Dermis microvascular lymphatic vessel endothelial cell (primary cell): ENCODE data around the gene PDLIM7. TPM values are rescaled to one million over a fixed set of nuclear protein-coding genes. Genes with fewer than 3 reads are reported as not detected.
"Not testable (repeated sequence)": the region's sequence is repeated elsewhere in the genome, so short reads cannot be mapped to it uniquely, and the experiment has no call there.

Experiments
- DNase-seq, 2 donors: peaks; one replicate each; pipeline versions ENCODE4 v3.0.0 to v3.0.0-alpha.2; 2010; ENCODE audit warnings: low read depth in 2 of 2
- total RNA-seq: library from RNA; depleted of rRNA; stranded (reverse); fragments of >200 nt; gene quantifications from 2 replicates; pipeline ENCODE4 v1.2.1, GENCODE V29; 2014

Gene PDLIM7
- 31.5 and 53.2 TPM in 2 replicates for total RNA-seq

DNA sequence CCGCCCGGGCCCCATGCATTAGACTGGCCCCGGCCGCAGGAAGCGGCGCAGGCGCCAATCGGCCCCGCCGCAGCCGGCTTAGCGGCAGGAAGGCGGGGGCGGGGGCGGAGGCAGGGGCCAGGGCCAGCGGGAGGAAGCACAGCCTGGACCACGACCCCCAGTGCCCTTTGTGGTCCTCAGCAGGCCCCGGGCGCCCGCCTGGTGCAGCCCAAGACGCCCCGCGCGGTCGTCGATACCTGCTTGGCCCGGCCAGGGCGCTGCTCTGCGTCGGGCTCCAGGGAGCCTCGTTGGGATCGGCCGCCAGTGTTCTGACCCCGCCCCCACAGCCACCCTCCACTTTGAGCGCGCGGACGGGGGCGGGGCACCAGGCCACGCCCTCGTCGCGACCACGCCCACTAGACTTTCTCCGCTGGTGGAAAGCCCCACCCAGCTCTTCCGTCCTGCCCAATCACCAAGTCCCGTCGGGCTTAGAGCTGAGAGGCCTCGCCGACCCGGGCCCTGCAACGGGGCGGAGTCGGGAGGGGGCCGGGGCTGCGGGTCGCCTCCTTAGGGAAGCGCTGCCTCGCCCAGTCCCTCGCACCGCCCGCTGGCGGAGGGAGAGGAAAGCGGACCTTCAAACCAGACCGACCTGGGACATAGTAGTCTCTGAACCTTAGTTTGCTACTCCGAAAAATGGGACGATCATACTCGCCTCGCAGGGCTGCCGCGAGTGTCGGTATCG, at the start of gene PDLIM7:
Gene PDLIM7, minus strand, starts transcription at position 313 of the 721 bp plus-strand sequence. CDS start 1,092 bp downstream, outside the sequence.
- peak; percentile 91 to 97 for DNase-seq

DNA sequence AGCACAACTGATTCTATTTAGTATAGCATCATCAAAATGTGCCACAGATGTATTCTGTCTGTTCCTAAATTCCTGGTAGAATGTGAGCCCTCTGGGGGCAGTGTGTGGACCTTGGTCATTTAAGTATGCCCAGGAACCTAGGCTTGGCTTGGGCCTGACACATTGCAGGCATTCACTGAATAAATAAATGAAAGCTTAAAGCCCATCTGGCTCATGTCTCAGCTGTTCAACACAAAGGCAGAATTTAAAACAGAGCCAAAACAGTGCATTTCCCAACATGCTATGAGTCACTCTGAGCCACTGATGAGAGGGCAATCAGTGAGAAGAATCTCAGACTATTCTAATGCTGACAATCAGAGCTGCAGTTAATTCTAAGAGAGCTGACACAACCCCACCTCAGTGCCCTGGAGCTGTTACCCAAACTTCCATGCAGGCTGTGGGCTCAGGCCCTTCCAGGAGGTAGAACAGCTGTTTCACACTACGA, 48.9 kb upstream of the PDLIM7 start:
- peak; percentile 68 to 90 for DNase-seq

- no peak for DNase-seq
Observed at GRCh38 chr5:177545487-177546257, 48.3 kb upstream of the PDLIM7 start.

GRCh38 chr5:177542816-177543465, 45.5 kb upstream of the PDLIM7 start:
- DNase-seq: no peak

- DNase-seq: no peak
Observed at GRCh38 chr5:177540438-177540837, 43.0 kb upstream of the PDLIM7 start.

- DNase-seq: no peak
Observed at GRCh38 chr5:177539411-177539810, 42.0 kb upstream of the PDLIM7 start.

GRCh38 chr5:177538876-177539275, 41.5 kb upstream of the PDLIM7 start:
- DNase-seq: no peak

- DNase-seq: peak; percentile 23 to 83
Observed at GRCh38 chr5:177537389-177538361, 40.3 kb upstream of the PDLIM7 start.

- no peak for DNase-seq
Observed at GRCh38 chr5:177536386-177536785, 39.0 kb upstream of the PDLIM7 start.

GRCh38 chr5:177535125-177535524, 37.7 kb upstream of the PDLIM7 start:
- no peak for DNase-seq

- not testable (repeated sequence) for DNase-seq
Observed at GRCh38 chr5:177534433-177534832, 37.0 kb upstream of the PDLIM7 start.

GRCh38 chr5:177531209-177531940, 34.0 kb upstream of the PDLIM7 start:
- DNase-seq: no peak

GRCh38 chr5:177530638-177531037, 33.2 kb upstream of the PDLIM7 start:
- DNase-seq: no peak

DNA sequence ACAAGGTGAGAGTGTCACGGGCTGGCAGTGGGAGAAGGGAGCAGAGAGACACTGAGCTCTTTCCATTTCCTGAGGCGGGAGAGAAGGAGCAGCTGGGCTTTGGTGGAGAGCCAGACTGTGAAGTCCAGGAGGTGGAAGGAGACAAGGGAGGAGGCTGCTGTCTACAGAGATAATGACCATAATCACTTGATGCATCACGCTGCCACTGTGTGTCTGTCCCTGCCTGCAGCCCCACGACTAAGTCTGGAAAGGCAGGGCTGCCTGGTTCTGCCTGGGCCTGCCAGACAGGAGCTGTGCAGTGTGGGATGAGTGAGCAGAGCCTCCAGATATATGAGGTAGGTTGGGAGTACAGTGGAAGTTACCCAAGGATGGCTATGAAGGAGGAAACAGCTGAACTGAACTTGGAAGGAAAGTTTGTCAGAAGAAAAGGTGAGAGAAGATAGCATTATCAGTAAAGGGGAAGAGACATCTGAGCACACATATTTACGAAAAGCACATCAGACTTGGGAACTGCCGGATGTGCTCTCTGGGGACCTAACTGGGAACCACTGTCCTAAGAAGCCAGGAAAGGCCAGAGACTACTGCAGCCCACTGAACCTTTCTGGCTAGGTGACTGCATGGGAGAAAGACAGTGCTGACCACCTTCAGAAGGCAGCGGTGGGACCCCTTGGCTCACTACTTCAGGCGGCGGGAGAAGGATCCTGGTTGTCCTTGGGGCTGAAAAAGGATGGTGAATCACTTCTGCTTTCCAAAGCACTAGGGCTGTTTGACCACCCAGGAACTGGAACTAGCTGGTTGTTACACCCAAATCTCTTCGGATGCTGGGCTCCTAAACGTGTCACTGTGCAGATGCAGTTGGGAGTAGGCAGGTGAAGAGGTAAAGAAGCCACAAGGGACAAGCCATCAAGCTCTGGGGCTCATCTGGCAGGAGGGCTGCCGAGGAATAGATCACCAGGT, 32.1 kb upstream of the PDLIM7 start:
- no peak for DNase-seq

DNA sequence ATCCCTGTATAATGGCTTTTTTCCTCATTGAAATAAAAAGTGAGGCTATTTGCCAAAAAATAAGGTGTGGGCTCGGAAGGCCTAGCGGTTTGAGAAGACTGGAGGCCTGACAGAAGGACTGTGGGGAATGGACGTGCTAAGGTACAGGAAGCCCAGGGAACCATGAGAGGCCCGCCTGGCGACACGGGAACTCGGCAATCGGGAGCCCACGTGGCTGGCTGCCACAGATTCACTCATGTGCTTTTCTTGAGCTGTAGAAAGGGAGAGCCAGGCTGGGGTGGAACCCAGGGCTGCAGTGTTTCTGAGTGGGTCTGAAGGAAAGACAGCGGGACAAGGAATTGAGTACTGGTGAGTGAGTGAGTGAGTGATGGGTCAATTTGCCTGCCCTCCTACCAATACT, 31.2 kb upstream of the PDLIM7 start:
- DNase-seq: no peak

DNA sequence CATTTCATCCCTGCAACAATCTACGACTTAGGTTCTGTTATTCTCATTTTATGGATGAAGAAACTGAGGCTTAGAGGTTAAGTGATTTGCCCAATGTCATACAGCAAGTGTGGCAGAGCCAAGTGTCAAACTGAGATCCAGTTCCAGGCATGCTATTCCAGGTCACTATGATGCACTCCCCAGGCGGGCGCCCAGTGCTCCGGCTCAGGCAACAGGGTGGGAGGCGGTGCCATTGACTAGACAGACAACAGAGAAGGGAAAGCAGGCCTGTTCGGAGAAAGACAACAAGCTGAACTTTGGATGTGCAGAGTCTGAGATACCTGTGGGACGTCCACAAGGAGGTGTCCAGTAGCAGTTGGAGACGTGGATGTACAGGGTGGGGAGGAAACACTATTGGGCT, 30.2 kb upstream of the PDLIM7 start:
- DNase-seq: no peak

GRCh38 chr5:177526791-177527190, 29.4 kb upstream of the PDLIM7 start:
- DNase-seq: no peak

GRCh38 chr5:177526191-177526590, 28.8 kb upstream of the PDLIM7 start:
- DNase-seq: no peak
